NCI-H2227 treated with DMSO at 0.1 percent for 48 hours (cell line): ENCODE data around the gene GSAP.

Experiments used
- DNase-seq: peaks from one replicate; lab custom pipeline; 2025; lab: John Stamatoyannopoulos, UW

GSAP gene

DNA sequence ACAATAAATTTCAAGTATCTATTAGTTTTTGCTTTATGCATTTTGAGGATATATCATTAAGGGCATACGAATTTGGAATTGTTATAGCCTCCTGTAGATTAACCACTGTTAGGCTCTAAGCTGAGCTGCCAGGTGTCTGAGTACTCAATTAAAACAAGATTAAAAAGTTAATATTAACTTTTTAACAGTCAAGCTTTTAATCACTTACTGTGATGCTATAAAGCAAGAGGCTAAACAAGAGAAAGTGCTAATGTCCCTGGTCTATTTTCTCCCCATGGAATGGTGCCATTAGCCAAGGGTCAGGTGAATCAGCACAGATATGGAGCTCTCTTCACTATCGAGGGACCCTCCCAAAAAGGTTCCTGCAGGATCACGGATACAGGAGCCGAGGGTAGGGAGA is 9.7 kb downstream of the GSAP start:
- DNase-seq, result no peak

DNA sequence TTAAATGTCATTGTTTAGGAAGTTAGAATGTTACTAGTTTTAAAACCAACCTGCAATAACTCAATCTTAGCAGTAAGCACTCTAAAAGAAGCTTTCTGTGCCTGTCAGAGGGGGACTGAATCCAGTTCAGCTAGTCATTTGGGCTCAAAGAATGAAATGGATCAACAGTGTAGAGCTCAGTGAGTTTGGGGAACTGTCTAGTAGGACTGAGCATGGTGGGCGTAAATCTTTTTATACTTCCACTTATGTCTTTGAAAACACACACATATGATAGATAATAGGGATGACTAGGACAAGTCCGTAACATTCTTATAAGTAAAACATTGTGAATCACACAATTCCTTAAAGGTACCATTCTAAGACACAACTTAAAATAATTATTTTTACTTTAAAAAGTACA is 11.5 kb downstream of the GSAP start:
- no peak for DNase-seq

DNA sequence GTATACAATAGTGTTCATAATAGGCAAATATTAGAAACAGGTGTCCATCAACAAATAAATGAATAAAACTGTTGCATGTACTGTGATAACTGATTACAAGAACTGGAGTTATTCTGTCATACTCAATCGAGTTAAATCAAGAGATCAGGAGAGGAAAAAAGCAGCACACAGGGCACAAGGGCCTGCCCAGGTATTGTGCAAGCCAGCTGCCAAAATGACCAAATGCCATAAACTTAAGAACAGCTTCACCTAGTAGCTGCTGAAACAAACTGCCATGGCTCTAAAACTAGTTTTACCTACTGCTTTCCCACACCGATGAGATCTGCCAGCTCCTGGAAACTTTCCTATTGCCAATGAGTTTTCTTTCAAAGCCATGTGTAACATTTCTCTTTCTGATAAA is 12.2 kb downstream of the GSAP start:
- no peak for DNase-seq

- DNase-seq, result no peak
These were observed 13.3 kb downstream of the GSAP start for GRCh38 chr7:77402818-77403217.

DNA sequence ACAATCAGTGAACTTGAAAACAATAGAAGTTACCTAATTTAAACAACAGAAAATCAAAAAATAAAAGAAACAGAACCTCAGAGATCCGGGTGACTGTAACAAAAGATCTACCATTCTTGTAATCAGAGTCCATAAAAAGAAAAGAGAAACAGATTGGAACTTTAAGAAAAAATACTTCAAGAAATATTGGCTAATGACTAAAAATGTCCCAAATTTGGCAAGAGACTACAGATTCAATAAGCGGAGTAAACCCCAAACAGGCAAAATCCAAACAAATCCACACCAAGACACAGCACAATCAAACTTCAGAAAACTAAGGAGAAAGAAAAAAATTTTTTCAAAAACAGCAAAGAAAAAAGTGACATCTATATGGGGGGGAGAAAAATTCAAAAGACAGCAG is 15.1 kb downstream of the GSAP start:
- no peak for DNase-seq

GRCh38 chr7:77399816-77400215 is 16.3 kb downstream of the GSAP start:
- no peak for DNase-seq

- no peak for DNase-seq
These were observed 19.1 kb downstream of the GSAP start for GRCh38 chr7:77396894-77397547.

- no peak for DNase-seq
These were observed 20.5 kb downstream of the GSAP start for GRCh38 chr7:77395626-77396025.

DNA sequence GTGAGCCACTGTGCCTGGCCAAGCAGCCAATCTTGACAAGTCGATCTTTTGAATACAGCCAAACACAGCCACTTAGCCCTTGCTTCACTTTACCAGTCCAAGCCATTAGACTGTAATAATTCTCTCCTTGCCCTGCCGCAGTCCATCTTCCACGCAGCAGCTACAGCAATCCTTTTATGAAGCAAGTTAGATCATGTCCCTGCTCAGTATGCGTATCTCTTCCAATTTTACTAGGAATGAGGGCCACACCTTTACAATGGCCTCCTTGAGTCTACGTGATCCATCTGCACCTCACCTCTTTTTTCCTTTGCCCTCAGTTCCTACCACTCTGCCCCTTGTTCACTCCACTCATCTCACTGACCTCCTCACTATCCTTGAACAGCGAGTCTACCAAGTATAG is 22.2 kb downstream of the GSAP start:
- no peak for DNase-seq

DNA sequence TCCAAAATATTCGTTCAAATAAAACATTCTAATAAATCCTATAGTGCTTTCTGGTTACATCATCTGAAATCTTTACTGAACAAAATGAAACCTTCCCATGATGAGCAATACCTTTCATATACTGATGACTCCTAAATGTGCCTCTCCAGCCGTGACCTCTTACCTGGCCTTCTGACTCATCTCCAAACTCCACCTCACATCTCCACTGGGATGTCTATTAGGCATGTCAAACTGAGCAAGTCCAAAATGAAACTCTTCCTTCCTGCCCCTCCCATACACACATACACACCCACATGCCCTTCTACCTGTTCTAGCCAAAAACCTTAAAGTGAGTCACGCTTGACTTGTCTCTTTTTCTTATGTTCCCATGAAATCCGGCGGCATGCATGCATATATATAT is 22.9 kb downstream of the GSAP start:
- no peak for DNase-seq

DNA sequence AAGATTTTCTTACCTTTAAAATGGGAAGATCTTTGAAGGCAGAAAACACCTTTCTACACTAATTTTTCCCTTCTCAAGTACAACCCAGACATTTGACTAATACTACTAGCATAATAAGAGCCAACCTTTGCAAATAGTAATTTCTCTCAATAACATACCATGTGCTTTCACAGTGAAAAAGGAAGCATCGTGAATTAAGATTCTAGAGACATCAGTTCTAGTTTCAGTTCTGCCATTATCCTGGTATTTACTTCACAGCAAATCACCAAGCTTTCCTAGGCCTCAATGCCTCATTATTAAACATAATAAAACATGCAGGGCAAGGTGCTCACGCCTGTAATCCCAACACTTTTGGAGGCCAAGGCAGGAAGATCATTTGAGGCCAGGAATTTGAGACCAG is 24.9 kb downstream of the GSAP start:
- no peak for DNase-seq

- no peak for DNase-seq
These were observed 28.0 kb downstream of the GSAP start for GRCh38 chr7:77388055-77388641.

DNA sequence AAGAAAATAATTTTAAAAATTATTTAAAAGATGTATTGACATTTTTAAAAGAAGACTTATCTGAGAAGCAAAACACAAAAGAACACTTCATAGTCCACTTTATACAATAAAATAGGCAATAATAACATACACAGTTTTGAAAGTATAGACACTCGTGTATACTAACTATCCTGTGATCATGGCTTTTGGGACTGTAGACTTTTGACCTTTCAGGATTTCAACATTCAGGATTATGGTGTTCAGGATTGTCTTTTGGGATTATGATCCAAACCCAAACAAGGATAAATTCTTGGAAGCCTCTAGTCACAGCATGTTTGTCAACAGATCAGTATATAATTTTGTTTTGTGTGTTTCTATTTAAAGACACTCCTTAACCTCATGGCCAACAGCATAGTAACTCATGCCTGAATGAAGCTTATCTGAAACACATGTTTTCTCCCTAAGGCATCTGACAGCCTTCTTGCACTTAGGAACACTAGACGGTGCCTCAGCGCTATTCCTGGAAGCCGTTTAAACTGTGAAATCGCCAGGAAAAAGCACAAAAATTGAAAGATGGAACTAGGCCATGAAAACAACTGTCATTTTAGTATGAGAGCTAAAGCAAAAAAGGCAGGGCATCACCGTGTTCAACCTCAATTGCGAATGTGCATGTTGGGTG is 29.9 kb downstream of the GSAP start:
- DNase-seq, result no peak

- DNase-seq, result no peak
These were observed 32.8 kb downstream of the GSAP start for GRCh38 chr7:77383333-77383740.

- no peak for DNase-seq
These were observed 33.6 kb downstream of the GSAP start for GRCh38 chr7:77382532-77382931.

GRCh38 chr7:77378584-77378983 is 37.6 kb downstream of the GSAP start:
- DNase-seq, result no peak

DNA sequence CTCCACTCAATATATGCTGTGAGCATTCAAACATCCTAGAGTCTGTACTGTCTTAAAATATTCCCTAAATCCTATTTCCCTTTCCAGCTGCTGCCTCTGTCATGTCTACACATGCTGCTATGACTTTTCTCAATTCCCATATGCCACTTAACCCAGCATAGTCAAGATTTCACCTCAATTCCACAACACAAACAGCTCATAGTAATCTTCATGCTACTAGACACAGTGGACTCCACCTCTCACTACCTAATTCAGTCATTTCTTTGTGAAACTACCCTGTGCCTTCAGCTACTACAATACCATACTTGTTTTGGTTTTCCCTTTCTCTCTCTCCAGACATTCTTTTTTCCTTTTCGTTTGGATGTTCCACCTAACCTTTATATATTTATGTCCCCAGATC is 45.5 kb downstream of the GSAP start:
- DNase-seq, result no peak

GRCh38 chr7:77368974-77369373 is 47.2 kb downstream of the GSAP start:
- no peak for DNase-seq

GRCh38 chr7:77367976-77368375 is 48.2 kb downstream of the GSAP start:
- no peak for DNase-seq

- no peak for DNase-seq
These were observed 53.2 kb downstream of the GSAP start for GRCh38 chr7:77362905-77363304.

DNA sequence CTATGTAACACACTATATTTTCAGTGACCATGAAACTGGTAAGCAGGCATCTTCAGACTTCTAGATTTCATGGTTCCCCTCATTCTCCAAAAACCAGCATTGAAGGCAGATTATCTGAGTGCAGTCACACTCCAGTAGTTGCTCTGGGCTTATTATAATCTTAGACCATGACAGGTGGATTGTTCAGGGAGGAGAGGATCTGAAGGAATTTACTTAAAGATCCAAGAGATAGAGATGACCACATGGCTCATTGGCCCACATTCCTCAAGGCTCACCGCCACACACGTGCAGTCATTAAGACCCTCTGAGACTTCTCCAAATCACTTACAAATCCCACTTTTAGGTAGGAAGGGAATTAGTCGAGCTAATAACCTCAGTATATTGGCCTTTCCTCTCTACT is 55.2 kb downstream of the GSAP start:
- no peak for DNase-seq

DNA sequence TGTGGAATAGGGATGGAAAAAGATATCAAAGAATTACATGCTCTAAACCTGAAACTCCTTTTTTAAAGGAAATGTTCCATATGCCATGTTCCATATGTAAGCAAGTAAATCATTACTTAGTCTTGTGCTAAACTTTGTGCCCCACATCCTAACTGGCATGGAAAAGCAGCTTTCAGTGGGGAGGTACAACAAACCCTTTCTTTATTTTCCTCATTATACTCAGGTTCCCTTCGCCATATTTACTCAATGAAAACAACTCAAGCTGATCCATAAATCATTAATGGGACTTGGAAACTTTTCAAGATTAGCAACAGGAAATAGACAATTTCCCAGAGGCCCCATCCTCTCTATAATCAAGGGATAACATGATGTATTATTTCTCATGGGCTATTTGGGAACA is 56.0 kb downstream of the GSAP start:
- DNase-seq, result no peak

DNA sequence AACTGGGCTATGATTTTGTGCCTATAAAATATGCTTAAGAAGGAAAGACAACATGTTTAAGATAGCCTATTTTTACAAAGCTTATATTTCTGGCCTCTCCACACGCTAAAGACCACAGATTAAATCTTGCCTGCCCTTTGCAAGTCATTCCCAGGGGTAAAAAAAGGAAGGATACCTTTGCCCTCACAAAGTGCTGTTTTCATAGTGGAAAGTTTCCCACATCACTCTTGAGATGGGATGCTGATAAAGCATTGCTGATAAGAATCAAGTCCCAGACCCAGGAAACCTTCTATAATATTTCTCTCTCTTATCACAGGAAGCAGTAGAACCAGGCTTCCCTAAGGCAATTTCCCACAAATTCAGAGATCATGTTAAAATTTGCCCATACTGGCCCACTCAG is 56.5 kb downstream of the GSAP start:
- no peak for DNase-seq

DNA sequence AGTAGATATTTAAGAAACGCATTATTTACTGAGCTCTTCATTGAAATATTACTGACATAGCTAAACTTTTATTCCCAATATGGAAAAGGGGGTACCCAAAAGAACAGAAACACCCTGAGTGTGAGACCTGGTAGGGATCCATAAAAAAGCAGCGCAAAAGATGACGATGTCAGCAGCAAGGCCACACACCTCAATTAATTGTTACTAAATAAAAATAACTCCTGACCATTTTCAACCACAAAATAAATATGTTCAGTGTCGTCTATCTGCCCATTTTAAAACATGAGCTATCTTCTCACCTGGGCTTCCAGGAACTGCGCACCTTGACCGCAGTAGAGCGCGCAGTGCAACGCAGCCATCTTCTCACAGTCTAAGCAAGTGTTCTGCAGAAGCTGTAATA is 61.2 kb downstream of the GSAP start:
- no peak for DNase-seq
